Loucy (cell line): Measurements from ENCODE around the gene BRD1.

Experiments used
- CTCF ChIP-seq: fragments of 200-600 bp; sonication (generic); conservative IDR thresholded peaks from 2 replicates; pipeline ENCODE4 v1.5.1; 2014; ENCODE audit warnings: mild to moderate bottlenecking, antibody characterized with exemption, low read length
- EZH2phosphoT487 ChIP-seq: fragments of 200-600 bp; IDR thresholded peaks from 2 replicates; pipeline ENCODE4 v1.6.1; 2018; ENCODE audit warnings: antibody characterized with exemption, mild to moderate bottlenecking, moderate library complexity, borderline replicate concordance

GRCh38 chr22:49748514-49748913, 79.2 kb downstream of the BRD1 start:
- TF ChIP-seq CTCF (no peak), EZH2phosphoT487 (no peak)
